Measurements from ENCODE around the gene PCDHGA11. TPM values are rescaled to one million over a fixed set of nuclear protein-coding genes. Genes with fewer than 3 reads are reported as not detected.
"Not testable (repeated sequence)": the region's sequence is repeated elsewhere in the genome, so short reads cannot be mapped to it uniquely, and the experiment has no call there.

PCDHGA11 gene
- total RNA-seq, 4 donors from 2014 or later, result 3.4 to 14.3 (median 6.9) TPM

- 26% methylated on average over 18 of the region's 42 CpGs for WGBS
Measured at GRCh38 chr5:141422742-141423291, 2.0 kb downstream of the PCDHGA11 start.

GRCh38 chr5:141427783-141428426 lies 7.1 kb downstream of the PCDHGA11 start:
- 42% methylated on average over 11 of the region's 53 CpGs for WGBS
- Histone ChIP-seq H3K9me3 (peaks cover 80% of the 10 kb centered on the region), H3K36me3 (no peaks in the 10 kb centered on the region), H3K4me1 (no peaks in the 10 kb centered on the region), H3K4me3 (no peak overlapping the region), H3K27me3 (no peaks in the 10 kb centered on the region), H3K27ac (no peak overlapping the region)
- TF ChIP-seq POLR2AphosphoS5 (IDR thresholded peaks at IDR 0.05) (no peak), POLR2A (IDR thresholded peaks at IDR 0.05) (no peak), EP300 (IDR thresholded peaks at IDR 0.05) (no peak), CTCF (IDR thresholded peaks at IDR 0.05) (no peak)
- no peak for DNase-seq (ENCODE audit: low spot score in 2 of 2)

More at GRCh38 chr5:141422742-141423291, 2.0 kb downstream of the PCDHGA11 start:
- TF ChIP-seq POLR2AphosphoS5 (IDR thresholded peaks at IDR 0.05), result no peak
- no peak for TF ChIP-seq EP300 (IDR thresholded peaks at IDR 0.05)
- TF ChIP-seq POLR2A (IDR thresholded peaks at IDR 0.05), result no peak
- no peak for TF ChIP-seq CTCF (IDR thresholded peaks at IDR 0.05)
- no peak for DNase-seq (ENCODE audit: low spot score in 2 of 2)
- Histone ChIP-seq H3K36me3 (no peaks in the 10 kb centered on the region), H3K4me3 (no peak overlapping the region), H3K27me3 (no peaks in the 10 kb centered on the region), H3K4me1 (no peaks in the 10 kb centered on the region), H3K9me3 (peaks cover 78% of the 10 kb centered on the region), H3K27ac (no peak overlapping the region)

GRCh38 chr5:141430332-141431113 lies 9.7 kb downstream of the PCDHGA11 start, which contains the start of gene PCDHGA12:
Gene PCDHGA12 (plus strand): TSS chr5:141430507. CDS start chr5:141430760, 253 bp downstream.
- Histone ChIP-seq H3K4me1 (no peaks in the 10 kb centered on the region), H3K36me3 (no peaks in the 10 kb centered on the region), H3K4me3 (peak within 1 kb of the TSS; percentile 38), H3K27ac (no peak within 1 kb of the TSS), H3K9me3 (peaks cover 78% of the 10 kb centered on the region), H3K27me3 (no peaks in the 10 kb centered on the region)
- DNase-seq (ENCODE audit: low spot score in 2 of 2), result no peak
- TF ChIP-seq POLR2AphosphoS5 (IDR thresholded peaks at IDR 0.05) (no peak), CTCF (IDR thresholded peaks at IDR 0.05) (peak in 1 of 2 donors; percentile 26), POLR2A (IDR thresholded peaks at IDR 0.05) (no peak), EP300 (IDR thresholded peaks at IDR 0.05) (no peak)
- WGBS, result 10% methylated on average over 33 of the region's 33 CpGs

DNA sequence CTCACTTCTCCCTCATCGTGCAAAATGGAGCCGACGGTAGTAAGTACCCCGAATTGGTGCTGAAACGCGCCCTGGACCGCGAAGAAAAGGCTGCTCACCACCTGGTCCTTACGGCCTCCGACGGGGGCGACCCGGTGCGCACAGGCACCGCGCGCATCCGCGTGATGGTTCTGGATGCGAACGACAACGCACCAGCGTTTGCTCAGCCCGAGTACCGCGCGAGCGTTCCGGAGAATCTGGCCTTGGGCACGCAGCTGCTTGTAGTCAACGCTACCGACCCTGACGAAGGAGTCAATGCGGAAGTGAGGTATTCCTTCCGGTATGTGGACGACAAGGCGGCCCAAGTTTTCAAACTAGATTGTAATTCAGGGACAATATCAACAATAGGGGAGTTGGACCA lies 10.4 kb downstream of the PCDHGA11 start:
- no peak for DNase-seq (ENCODE audit: low spot score in 2 of 2)
- Histone ChIP-seq H3K9me3 (peaks cover 72% of the 10 kb centered on the region), H3K27ac (no peak overlapping the region), H3K4me1 (no peaks in the 10 kb centered on the region), H3K36me3 (no peaks in the 10 kb centered on the region), H3K4me3 (peak overlapping the region; percentile 38), H3K27me3 (no peaks in the 10 kb centered on the region)
- TF ChIP-seq POLR2A (IDR thresholded peaks at IDR 0.05) (no peak), EP300 (IDR thresholded peaks at IDR 0.05) (no peak), POLR2AphosphoS5 (IDR thresholded peaks at IDR 0.05) (no peak), CTCF (IDR thresholded peaks at IDR 0.05) (no peak)
- WGBS, result 27% methylated on average over 26 of the region's 37 CpGs

- whole genome bisulfite sequencing, result 34% methylated on average over 18 of the region's 38 CpGs
- DNase-seq (ENCODE audit: low spot score in 2 of 2); H3K27me3 ChIP-seq; H3K36me3 ChIP-seq; H3K27ac ChIP-seq; H3K4me1 ChIP-seq; H3K4me3 ChIP-seq: not testable (repeated sequence)
- H3K9me3 ChIP-seq, result peaks cover 63% of the 10 kb centered on the region
Measured at GRCh38 chr5:141432308-141432707, 11.5 kb downstream of the PCDHGA11 start.

DNA sequence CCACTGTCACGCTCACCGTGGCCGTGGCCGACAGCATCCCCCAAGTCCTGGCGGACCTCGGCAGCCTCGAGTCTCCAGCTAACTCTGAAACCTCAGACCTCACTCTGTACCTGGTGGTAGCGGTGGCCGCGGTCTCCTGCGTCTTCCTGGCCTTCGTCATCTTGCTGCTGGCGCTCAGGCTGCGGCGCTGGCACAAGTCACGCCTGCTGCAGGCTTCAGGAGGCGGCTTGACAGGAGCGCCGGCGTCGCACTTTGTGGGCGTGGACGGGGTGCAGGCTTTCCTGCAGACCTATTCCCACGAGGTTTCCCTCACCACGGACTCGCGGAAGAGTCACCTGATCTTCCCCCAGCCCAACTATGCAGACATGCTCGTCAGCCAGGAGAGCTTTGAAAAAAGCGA lies 11.9 kb downstream of the PCDHGA11 start:
- WGBS, result 34% methylated on average over 12 of the region's 29 CpGs
- H3K36me3 ChIP-seq; DNase-seq (ENCODE audit: low spot score in 2 of 2); H3K27ac ChIP-seq; H3K4me3 ChIP-seq; H3K27me3 ChIP-seq; H3K4me1 ChIP-seq: not testable (repeated sequence)
- H3K9me3 ChIP-seq, result peaks cover 63% of the 10 kb centered on the region
